LNCaP clone FGC (cell line): ENCODE measurements around the gene SSC5D.
"Not testable (repeated sequence)": the region's sequence is repeated elsewhere in the genome, so short reads cannot be mapped to it uniquely, and the experiment has no call there.

Experiments
- DNase-seq: peaks from one replicate; pipeline ENCODE4 v3.0.0-alpha.2; 2011; ENCODE audit warnings: low read depth
- H3K4me3 ChIP-seq: 2 replicates; pipeline ENCODE4 v1.5.1; 2011; ENCODE audit warnings: mild to moderate bottlenecking, low read depth, low read length, control low read depth
- TF ChIP-seq, protein P1 (sequence below): IDR thresholded peaks from 2 replicates; pipeline ENCODE4 v1.5.1; 2012; ENCODE audit warnings: mild to moderate bottlenecking; ENCODE audit not compliant: control insufficient read depth, insufficient read depth; ENCODE audit errors: extremely low read depth

SSC5D gene

GRCh38 chr19:55493645-55494171 is 5.5 kb downstream of the SSC5D start:
- TF ChIP-seq, protein P1, sequence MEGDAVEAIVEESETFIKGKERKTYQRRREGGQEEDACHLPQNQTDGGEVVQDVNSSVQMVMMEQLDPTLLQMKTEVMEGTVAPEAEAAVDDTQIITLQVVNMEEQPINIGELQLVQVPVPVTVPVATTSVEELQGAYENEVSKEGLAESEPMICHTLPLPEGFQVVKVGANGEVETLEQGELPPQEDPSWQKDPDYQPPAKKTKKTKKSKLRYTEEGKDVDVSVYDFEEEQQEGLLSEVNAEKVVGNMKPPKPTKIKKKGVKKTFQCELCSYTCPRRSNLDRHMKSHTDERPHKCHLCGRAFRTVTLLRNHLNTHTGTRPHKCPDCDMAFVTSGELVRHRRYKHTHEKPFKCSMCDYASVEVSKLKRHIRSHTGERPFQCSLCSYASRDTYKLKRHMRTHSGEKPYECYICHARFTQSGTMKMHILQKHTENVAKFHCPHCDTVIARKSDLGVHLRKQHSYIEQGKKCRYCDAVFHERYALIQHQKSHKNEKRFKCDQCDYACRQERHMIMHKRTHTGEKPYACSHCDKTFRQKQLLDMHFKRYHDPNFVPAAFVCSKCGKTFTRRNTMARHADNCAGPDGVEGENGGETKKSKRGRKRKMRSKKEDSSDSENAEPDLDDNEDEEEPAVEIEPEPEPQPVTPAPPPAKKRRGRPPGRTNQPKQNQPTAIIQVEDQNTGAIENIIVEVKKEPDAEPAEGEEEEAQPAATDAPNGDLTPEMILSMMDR: no peak
- no peak for DNase-seq
- H3K4me3 ChIP-seq: no peak overlapping the region

DNA sequence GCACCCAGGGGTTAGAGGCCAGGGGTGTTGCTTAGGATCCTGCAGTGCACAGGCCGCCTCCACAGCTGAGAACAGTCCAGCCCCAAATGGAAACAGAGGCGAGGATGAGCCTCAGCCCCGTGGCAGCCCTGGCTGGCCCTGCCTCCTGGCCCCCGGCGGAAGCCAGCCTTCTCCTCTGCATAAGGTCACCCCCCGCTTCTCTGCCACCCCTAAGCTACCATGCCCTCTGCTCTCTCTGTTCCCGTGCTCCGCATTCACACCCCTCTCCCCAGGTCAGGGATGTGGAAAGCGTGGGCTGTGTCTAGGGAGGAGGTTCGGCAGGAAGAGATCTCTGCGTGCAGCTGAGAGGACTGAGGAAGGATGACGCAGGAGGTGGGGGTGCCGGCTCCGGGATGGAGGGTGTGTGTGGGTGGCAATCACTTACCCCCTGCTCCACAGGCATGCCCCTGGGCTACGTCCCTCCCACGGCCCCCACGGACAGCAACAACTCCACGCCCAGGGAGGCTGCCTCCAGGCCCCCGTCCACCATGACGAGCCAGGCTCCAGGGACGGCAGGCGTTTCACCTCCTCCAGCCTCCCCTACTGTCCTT is 6.0 kb downstream of the SSC5D start:
- H3K4me3 ChIP-seq: no peak overlapping the region
- TF ChIP-seq, protein P1: no peak
- no peak for DNase-seq

DNA sequence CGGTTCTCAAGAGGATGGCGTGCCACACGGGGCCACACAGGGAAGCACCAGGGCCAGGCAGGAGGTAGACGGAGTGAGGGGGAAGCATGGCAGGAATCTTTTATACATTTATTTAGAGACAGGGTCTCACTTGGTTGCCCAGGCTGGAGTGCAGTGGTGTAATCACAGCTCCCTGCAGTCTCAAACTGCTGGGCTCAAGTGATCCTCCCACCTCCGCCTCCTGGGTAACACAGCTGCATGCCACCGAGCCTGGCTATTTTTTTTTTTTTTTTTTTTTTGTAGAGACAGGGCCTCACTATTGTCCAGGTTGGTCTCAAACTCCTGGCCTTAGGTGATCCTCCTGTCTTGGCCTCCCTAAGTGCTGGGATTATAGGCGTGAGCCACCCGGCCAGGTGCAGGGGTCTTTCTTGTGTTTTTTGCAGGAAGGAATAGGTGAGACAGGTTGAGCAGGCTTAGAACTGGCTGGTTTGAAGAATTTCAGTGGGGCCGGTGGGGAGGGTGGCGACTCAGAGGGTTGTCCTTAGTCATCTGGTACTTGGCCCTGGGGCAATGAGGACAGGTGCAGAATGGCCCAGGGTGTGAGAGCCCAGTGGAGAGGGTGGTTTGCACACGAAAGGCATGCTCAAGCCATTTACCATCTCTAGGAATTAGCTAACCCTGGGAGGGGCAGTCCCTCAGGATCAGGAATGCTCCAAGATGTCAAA is 7.6 kb downstream of the SSC5D start:
- TF ChIP-seq, protein P1: no peak
- no peak for DNase-seq
- no peak overlapping the region for H3K4me3 ChIP-seq

- DNase-seq, H3K4me3 ChIP-seq: not testable (repeated sequence)
These were observed 8.6 kb downstream of the SSC5D start for GRCh38 chr19:55496820-55497219.

DNA sequence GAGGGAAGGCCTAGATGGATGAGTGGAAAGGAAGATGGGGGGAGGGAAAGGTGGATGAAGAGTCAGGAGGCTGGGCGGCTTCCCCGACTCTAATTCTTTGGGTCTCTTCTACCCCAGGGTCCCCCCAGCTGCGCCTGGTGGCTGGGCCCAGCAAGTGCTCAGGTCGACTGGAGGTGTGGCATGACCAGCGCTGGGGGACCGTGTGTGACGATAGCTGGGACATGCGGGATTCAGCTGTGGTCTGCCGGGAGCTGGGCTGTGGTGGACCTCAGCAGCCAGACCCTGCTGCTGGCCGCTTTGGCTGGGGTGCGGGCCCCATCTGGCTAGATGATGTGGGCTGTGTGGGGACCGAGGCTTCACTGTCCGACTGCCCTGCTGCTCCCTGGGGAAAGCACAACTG is 9.5 kb downstream of the SSC5D start:
- TF ChIP-seq, protein P1: no peak
- H3K4me3 ChIP-seq: no peak overlapping the region
- DNase-seq: no peak

- no peak for DNase-seq
- TF ChIP-seq, protein P1: no peak
- no peak overlapping the region for H3K4me3 ChIP-seq
These were observed 10.1 kb downstream of the SSC5D start for GRCh38 chr19:55498246-55498840.

- DNase-seq: no peak
- TF ChIP-seq, protein P1: no peak
- no peak overlapping the region for H3K4me3 ChIP-seq
These were observed 12.2 kb downstream of the SSC5D start for GRCh38 chr19:55500368-55500952.
